DMS153 (cell line): ENCODE results near the gene SLC25A34.

Experiments
- DNase-seq: peaks from one replicate; lab custom pipeline; 2025; lab: John Stamatoyannopoulos, UW

Gene SLC25A34

DNA sequence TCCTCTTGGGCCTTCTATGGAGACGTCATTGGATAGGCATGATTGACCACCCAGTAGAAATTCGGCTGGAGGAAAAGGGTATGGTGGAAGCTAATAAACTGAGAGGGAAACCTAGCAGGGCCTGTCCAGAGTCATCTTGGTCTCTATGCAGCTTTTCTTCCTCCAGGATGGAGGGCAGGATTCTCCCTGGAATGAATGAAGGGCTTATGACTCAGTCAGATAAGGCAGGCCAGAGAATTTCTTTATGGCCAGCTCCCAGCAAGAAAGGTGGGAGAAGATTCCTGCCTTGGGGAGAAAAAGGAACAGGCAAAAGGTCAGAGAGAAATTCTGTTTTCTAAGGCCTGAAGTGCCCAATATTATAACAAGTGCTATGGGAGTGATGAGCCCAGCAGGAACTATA, 39.6 kb downstream of the SLC25A34 start:
- DNase-seq, result no peak

DNA sequence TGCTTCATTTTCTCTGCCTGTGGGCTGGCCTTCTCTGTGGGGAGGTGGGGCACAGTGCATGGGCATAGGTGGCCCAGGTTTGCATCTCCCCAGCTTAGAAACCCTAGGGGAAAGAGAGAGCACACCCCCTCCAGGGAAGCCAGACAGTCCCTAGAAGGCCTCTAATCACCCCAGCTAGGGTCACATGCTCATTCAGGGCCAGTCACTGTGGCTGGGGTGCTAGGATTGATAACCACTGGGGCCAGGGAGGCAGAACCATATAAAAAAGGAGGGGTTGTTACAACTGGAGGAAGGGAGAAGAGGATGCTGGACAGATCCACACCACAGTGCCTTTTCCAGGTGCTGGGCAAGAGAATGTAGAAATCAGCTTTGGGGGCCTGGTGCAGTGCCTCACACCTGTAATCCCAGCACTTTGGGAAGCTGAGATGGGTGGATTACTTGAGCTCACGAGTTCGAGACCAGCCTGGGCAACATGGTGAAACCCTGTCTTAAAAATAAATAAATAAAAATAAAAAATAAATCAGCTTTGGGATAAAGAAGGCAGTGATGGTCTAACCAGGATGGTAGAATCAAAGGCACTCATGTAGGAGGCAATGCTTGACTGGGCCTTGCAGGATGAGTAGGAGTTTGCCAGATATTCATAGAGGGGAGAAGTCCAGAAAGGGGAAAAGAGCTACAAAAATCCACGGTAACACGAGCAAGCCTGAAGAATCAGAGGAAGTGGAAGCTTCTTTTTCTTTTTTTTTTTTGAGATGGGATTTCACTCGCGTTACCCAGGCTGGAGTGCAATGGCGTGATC, 42.0 kb downstream of the SLC25A34 start:
- no peak for DNase-seq

- no peak for DNase-seq
Observed at GRCh38 chr1:15785683-15786082, 49.6 kb downstream of the SLC25A34 start.

DNA sequence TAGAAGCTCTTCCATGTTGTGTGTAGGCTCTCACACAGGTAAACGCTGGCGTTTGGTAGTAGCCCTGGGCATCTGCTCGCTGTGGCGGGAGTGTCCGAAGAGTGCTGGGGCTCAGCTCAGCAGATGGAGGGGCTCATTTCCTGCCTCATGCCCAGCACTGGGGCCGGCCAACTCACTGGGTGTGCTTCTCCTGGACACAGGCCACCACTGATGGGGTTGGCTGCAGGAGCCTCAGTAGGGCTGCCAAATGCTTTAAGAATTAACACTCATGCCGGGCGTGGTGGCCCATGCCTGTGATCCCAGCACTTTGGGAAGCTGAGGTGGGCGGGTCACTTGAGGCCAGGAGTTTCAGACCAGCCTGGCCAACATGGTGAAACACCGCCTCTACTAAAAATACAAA, 50.5 kb downstream of the SLC25A34 start:
- no peak for DNase-seq

- no peak for DNase-seq
Observed at GRCh38 chr1:15788624-15789301, 52.7 kb downstream of the SLC25A34 start.
